Measurements from ENCODE around the gene LPCAT1. TPM values are rescaled to one million over a fixed set of nuclear protein-coding genes. Genes with fewer than 3 reads are reported as not detected.

LPCAT1 gene
- total and polyA plus RNA-seq, 2 of the 13 experiments (the other 11 are each of a cell fraction or from before 2014, with no cell fraction given), result 29.8 to 90.6 TPM

DNA sequence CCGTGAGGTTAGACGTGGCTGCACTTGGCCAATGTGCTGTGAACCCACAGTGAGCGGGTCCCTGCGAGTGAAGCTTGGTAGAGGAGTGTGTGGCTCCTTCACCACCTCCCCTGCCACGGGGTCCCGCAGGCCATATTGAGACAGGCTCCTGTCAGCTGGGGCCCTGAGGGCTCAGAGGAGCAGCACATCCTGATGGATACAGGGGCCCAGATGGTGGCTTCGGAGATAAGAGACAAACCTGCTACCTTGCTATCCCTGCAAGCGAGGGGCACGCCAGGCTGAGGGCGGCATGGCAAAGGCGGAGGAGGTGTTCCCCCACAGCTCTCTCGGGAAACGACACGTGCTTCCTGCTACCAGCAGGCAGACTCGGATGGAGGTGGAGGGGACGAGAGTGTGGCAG is 111.6 kb downstream of the LPCAT1 start:
- WGBS (ENCODE audit: low lambda C conversion rate), result 46% methylated on average over 5 of the region's 16 CpGs
- Histone ChIP-seq H3K9me3 (ENCODE audit: low read length) (no peaks in the 10 kb centered on the region), H3K36me3 (replicated peaks in 1 of 2; ENCODE audit: control insufficient read depth in 1 of 2, insufficient read depth in 2 of 2, low read length in 2 of 2) (no peaks in the 10 kb centered on the region), H3K9ac (ENCODE audit: insufficient read depth, low read depth, low read length) (no peak overlapping the region), H2AFZ (ENCODE audit: low read length) (no peak overlapping the region), H3K27ac (ENCODE audit: extremely low read length, insufficient read depth, low read length) (no peak overlapping the region), H4K20me1 (ENCODE audit: insufficient read depth, low read length) (peaks cover 4% of the 10 kb centered on the region; the same call in 1 of the 2 replicates), H3K79me2 (ENCODE audit: insufficient read depth, low read length) (no peaks in the 10 kb centered on the region), H3K4me3 (replicated peaks in 1 of 3; ENCODE audit: insufficient read depth in 1 of 3, low read depth in 2 of 3, low read length in 3 of 3) (no peak overlapping the region), H3K27me3 (ENCODE audit: control insufficient read depth in 1 of 2, insufficient read depth in 2 of 2, low read length in 2 of 2) (peaks cover 23 to 63% of the 10 kb centered on the region in 2 experiments), H3K4me2 (ENCODE audit: low read depth, low read length) (no peak overlapping the region), H3K4me1 (ENCODE audit: insufficient read depth, low read length) (no peaks in the 10 kb centered on the region)
- in situ Hi-C loops (cut with HindIII; ENCODE audit: extremely low pct_ligation_motif_present, low pct_unique_long_range_greater_than_20kb) (no loop called here), intact Hi-C loops (cut with micrococcal nuclease; ENCODE audit: unreplicated experiment) (no loop called here)
- FAIRE-seq (no peak), ATAC-seq (no peak), DNase-seq (ENCODE audit: low spot score) (no peak)
- CTCF ChIA-PET (ENCODE audit: low intra/inter-chr PET ratio, low total read pairs), result no interaction called here
- POLR2A ChIA-PET, result no interaction called here
- no TSS peak for BruUV-seq (replicated peaks)
- TF ChIP-seq MYC (CRISPR knock-in tag; IDR thresholded peaks at IDR 0.05; ENCODE audit: borderline replicate concordance) (no peak), HOXA9 (CRISPR knock-in tag; IDR thresholded peaks at IDR 0.05; ENCODE audit: borderline replicate concordance) (no peak), ZNF296 (CRISPR knock-in tag; conservative IDR thresholded peaks at IDR 0.05) (no peak), MTF2 (CRISPR knock-in tag; IDR thresholded peaks at IDR 0.05; ENCODE audit: borderline replicate concordance) (no peak), ZNF577 (CRISPR knock-in tag; IDR thresholded peaks at IDR 0.05; ENCODE audit: borderline replicate concordance, low read depth) (no peak), POGK (CRISPR knock-in tag; conservative IDR thresholded peaks at IDR 0.05) (no peak), NR1H2 (CRISPR knock-in tag; IDR thresholded peaks at IDR 0.05; ENCODE audit: borderline replicate concordance, low read depth) (no peak), HOMEZ (CRISPR knock-in tag; IDR thresholded peaks at IDR 0.05; ENCODE audit: low read depth) (no peak), MAFK (conservative IDR thresholded peaks at IDR 0.05 in 1 of 2, IDR thresholded peaks at IDR 0.05 in 1 of 2; ENCODE audit: low read length in 2 of 2) (no peak)
- TF ChIP-seq, protein P1, sequence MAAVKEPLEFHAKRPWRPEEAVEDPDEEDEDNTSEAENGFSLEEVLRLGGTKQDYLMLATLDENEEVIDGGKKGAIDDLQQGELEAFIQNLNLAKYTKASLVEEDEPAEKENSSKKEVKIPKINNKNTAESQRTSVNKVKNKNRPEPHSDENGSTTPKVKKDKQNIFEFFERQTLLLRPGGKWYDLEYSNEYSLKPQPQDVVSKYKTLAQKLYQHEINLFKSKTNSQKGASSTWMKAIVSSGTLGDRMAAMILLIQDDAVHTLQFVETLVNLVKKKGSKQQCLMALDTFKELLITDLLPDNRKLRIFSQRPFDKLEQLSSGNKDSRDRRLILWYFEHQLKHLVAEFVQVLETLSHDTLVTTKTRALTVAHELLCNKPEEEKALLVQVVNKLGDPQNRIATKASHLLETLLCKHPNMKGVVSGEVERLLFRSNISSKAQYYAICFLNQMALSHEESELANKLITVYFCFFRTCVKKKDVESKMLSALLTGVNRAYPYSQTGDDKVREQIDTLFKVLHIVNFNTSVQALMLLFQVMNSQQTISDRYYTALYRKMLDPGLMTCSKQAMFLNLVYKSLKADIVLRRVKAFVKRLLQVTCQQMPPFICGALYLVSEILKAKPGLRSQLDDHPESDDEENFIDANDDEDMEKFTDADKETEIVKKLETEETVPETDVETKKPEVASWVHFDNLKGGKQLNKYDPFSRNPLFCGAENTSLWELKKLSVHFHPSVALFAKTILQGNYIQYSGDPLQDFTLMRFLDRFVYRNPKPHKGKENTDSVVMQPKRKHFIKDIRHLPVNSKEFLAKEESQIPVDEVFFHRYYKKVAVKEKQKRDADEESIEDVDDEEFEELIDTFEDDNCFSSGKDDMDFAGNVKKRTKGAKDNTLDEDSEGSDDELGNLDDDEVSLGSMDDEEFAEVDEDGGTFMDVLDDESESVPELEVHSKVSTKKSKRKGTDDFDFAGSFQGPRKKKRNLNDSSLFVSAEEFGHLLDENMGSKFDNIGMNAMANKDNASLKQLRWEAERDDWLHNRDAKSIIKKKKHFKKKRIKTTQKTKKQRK (IDR thresholded peaks at IDR 0.05; ENCODE audit: low read length), result no peak

Data from HepG2 (cell line).